HG03175 (cell line): Measurements from ENCODE around the gene APBA1.

ENCODE experiments used
- ATAC-seq: cut with Tn5 transposase; IDR thresholded peaks from one replicate; pipeline ENCODE4 v1.9.1; 2021; ENCODE audit warnings: mild to moderate bottlenecking, moderate library complexity; ENCODE audit not compliant: unreplicated experiment

Gene APBA1

GRCh38 chr9:69671879-69672595 is at the start of gene APBA1:
Gene APBA1, minus strand, starts transcription at chr9:69672371.
- ATAC-seq: peak; percentile 46

- ATAC-seq: no peak
These were observed 47.8 kb upstream of the APBA1 start for GRCh38 chr9:69719983-69720382.

GRCh38 chr9:69719367-69719766 is 47.2 kb upstream of the APBA1 start:
- no peak for ATAC-seq

- ATAC-seq: no peak
These were observed 46.0 kb upstream of the APBA1 start for GRCh38 chr9:69718218-69718617.

GRCh38 chr9:69715825-69716224 is 43.7 kb upstream of the APBA1 start:
- ATAC-seq: no peak

- no peak for ATAC-seq
These were observed 42.9 kb upstream of the APBA1 start for GRCh38 chr9:69715096-69715495.

- no peak for ATAC-seq
These were observed 25.3 kb upstream of the APBA1 start for GRCh38 chr9:69697475-69697874.

GRCh38 chr9:69696802-69697201 is 24.6 kb upstream of the APBA1 start:
- ATAC-seq: no peak

- no peak for ATAC-seq
These were observed 17.9 kb upstream of the APBA1 start for GRCh38 chr9:69689991-69690538.

GRCh38 chr9:69683927-69684326 is 11.8 kb upstream of the APBA1 start:
- no peak for ATAC-seq

GRCh38 chr9:69678843-69679538 is 6.8 kb upstream of the APBA1 start:
- ATAC-seq: no peak

GRCh38 chr9:69677931-69678330 is 5.8 kb upstream of the APBA1 start:
- no peak for ATAC-seq

GRCh38 chr9:69675563-69675962 is 3.4 kb upstream of the APBA1 start:
- no peak for ATAC-seq

GRCh38 chr9:69674716-69675438 is 2.7 kb upstream of the APBA1 start:
- no peak for ATAC-seq

- ATAC-seq: no peak
These were observed 2.0 kb upstream of the APBA1 start for GRCh38 chr9:69674112-69674685.

GRCh38 chr9:69673311-69673640 is 1.1 kb upstream of the APBA1 start:
- no peak for ATAC-seq

- peak; percentile 95 for ATAC-seq
These were observed 582 bp upstream of the APBA1 start for GRCh38 chr9:69672596-69673310.

GRCh38 chr9:69671311-69671878 is 776 bp downstream of the APBA1 start:
- ATAC-seq: no peak

GRCh38 chr9:69667306-69667705 is 4.9 kb downstream of the APBA1 start:
- no peak for ATAC-seq

- no peak for ATAC-seq
These were observed 11.9 kb downstream of the APBA1 start for GRCh38 chr9:69660304-69660703.
